Keratinocyte (primary cell): ENCODE measurements around the gene AJUBA.
A peak's percentile ranks its signal among the peaks of the same experiment; 100 is the strongest.

Source experiments
- CTCF ChIP-seq, 3 experiments: IDR thresholded peaks in 1 of 3; conservative IDR thresholded peaks in 1 of 3; optimal IDR thresholded peaks in 1 of 3; 2 replicates in 2 of 3; 3 replicates in 1 of 3; pipeline versions ENCODE3 to v1.5.1; 2011; ENCODE audit warnings: low read length in 3 of 3, mild to moderate bottlenecking in 3 of 3, moderate library complexity in 2 of 3, control low read depth in 1 of 3, inconsistent platforms in 1 of 3; ENCODE audit not compliant: insufficient read depth in 2 of 3; ENCODE audit errors: extremely low read depth in 1 of 3
- EZH2 ChIP-seq: IDR thresholded peaks from one replicate; pipeline ENCODE4 v1.6.1; 2012; ENCODE audit warnings: inconsistent platforms, mild to moderate bottlenecking, low read length, moderate library complexity

GRCh38 chr14:22986508-22987054, 4.2 kb upstream of the AJUBA start:
- peak; percentile 78 to 95 (median 93) for TF ChIP-seq CTCF (optimal IDR thresholded peaks at IDR 0.05 in 1 of 3, IDR thresholded peaks at IDR 0.05 in 1 of 3, conservative IDR thresholded peaks at IDR 0.05 in 1 of 3; ENCODE audit: extremely low read depth in 1 of 3, insufficient read depth in 2 of 3, low read length in 3 of 3)
- TF ChIP-seq EZH2: no peak
